Measurements from ENCODE around the gene CHM. TPM values are rescaled to one million over a fixed set of nuclear protein-coding genes. Genes with fewer than 3 reads are reported as not detected.
"Not testable (repeated sequence)": the region's sequence is repeated elsewhere in the genome, so short reads cannot be mapped to it uniquely, and the experiment has no call there.

Gene CHM
- total RNA-seq, 4 donors from 2014 or later: 7.0 to 13.4 (median 12.7) TPM

DNA sequence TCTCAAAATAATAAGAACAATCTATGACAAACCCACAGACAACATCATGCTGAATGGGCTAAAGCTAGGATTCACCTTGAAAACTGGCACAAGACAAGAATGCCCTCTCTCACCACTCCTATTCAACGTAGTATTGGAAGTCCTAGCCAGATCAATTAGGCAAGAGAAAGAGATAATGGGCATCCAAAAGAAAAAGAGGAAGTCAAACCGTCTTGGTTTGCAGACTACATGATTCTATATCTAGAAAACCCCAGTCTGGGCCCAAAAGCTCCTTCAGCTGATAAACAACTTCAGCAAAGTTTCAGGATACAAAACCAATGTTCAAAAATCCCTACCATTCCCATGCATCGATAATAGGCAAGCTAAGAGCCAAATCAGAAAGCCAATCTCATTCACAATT, 59.0 kb downstream of the CHM start:
- H3K4me3 ChIP-seq: no peak overlapping the region
- no peaks in the 10 kb centered on the region for H3K9me3 ChIP-seq
- TF ChIP-seq, protein P1, sequence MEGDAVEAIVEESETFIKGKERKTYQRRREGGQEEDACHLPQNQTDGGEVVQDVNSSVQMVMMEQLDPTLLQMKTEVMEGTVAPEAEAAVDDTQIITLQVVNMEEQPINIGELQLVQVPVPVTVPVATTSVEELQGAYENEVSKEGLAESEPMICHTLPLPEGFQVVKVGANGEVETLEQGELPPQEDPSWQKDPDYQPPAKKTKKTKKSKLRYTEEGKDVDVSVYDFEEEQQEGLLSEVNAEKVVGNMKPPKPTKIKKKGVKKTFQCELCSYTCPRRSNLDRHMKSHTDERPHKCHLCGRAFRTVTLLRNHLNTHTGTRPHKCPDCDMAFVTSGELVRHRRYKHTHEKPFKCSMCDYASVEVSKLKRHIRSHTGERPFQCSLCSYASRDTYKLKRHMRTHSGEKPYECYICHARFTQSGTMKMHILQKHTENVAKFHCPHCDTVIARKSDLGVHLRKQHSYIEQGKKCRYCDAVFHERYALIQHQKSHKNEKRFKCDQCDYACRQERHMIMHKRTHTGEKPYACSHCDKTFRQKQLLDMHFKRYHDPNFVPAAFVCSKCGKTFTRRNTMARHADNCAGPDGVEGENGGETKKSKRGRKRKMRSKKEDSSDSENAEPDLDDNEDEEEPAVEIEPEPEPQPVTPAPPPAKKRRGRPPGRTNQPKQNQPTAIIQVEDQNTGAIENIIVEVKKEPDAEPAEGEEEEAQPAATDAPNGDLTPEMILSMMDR (IDR thresholded peaks at IDR 0.05): no peak
- no peak for TF ChIP-seq POLR2A (IDR thresholded peaks at IDR 0.05)
- DNase-seq: no peak
- no peaks in the 10 kb centered on the region for H3K36me3 ChIP-seq
- intact Hi-C loops (cut with DNase I): no loop called here
- H3K27ac ChIP-seq: no peak overlapping the region
- 55 to 76% methylated on average over 3 of the region's 3 CpGs for WGBS, 2 donors
- H3K4me1 ChIP-seq: peaks cover 0 to 4% (median 0%) of the 10 kb centered on the region in 3 donors
- H3K27me3 ChIP-seq: no peaks in the 10 kb centered on the region

DNA sequence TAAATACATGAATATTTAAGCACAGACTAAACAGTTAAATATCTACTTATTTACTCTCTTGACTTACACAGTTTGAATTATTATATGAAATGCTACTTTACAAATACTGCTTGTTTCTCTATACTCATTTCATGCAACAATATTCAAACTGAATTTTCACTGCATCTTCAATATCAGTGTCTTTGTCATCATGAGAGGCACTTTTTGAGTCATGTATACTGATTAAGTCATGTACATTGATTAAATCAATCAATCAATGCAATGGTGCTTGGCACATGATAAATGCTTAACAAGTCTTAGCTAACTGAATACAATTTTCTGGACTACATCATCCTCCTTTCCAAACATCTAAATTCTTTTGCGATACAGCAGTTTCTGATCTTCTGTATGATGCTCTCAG, 67.1 kb downstream of the CHM start:
- DNase-seq: no peak
- no peak overlapping the region for H3K4me3 ChIP-seq
- intact Hi-C loops (cut with DNase I): no loop called here
- H3K9me3 ChIP-seq: no peaks in the 10 kb centered on the region
- WGBS, 2 donors: 94 to 100% methylated on average over 1 of the region's 1 CpG
- no peak overlapping the region for H3K27ac ChIP-seq
- no peak for TF ChIP-seq POLR2A (IDR thresholded peaks at IDR 0.05)
- TF ChIP-seq, protein P1 (IDR thresholded peaks at IDR 0.05): no peak
- no peaks in the 10 kb centered on the region for H3K27me3 ChIP-seq
- H3K4me1 ChIP-seq: no peaks in the 10 kb centered on the region
- H3K36me3 ChIP-seq: peaks cover 0 to 28% (median 0%) of the 10 kb centered on the region in 3 donors

DNA sequence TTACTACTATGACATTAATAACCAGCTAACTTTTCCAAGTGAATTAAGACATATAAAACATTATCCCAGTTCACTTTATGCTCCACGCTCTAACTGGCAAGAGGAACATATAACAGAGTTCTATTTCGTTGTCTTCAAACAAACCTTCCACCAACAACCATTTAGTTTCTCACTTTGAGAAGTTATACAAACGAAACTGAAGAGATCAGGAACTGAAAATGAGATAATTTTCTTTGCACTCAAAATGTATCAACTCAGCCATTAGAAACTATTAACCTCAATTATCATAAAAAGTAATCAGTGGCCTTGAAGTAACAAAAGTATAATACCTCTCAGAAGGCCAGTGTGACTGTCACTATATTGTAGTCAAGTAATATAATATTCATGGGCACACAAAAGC, 70.1 kb downstream of the CHM start:
- 63 to 90% methylated on average over 3 of the region's 3 CpGs for WGBS, 2 donors
- Histone ChIP-seq H3K27me3 (no peaks in the 10 kb centered on the region), H3K27ac (no peak overlapping the region), H3K9me3 (peaks cover 0 to 3% (median 0%) of the 10 kb centered on the region in 3 donors), H3K36me3 (peaks cover 0 to 34% (median 0%) of the 10 kb centered on the region in 3 donors), H3K4me1 (no peaks in the 10 kb centered on the region), H3K4me3 (no peak overlapping the region)
- DNase-seq: no peak
- TF ChIP-seq, protein P1 (IDR thresholded peaks at IDR 0.05): no peak
- TF ChIP-seq POLR2A (IDR thresholded peaks at IDR 0.05): no peak
- intact Hi-C loops (cut with DNase I): no loop called here

DNA sequence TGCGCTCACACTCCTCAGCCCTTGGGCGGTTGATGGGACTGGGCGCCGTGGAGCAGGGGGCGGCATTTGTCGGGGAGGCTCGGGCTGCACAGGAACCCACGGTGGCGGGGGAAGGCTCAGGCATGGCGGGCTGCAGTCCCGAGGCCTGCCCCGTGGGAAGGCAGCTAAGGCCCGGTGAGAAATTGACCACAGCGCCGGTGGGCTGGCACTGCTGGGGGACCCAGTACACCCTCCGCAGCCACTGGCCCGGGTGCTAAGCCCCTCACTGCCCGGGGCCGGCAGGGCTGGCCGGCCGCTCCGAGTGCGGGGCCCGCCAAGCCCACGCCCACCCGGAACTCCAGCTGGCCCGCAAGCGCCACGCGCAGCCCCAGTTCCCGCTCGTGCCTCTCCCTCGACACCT, 75.0 kb downstream of the CHM start:
- peaks cover 0 to 27% (median 0%) of the 10 kb centered on the region in 3 donors for H3K36me3 ChIP-seq
- H3K27ac ChIP-seq; intact Hi-C loops (cut with DNase I); H3K27me3 ChIP-seq; H3K4me3 ChIP-seq; H3K9me3 ChIP-seq; DNase-seq; H3K4me1 ChIP-seq: not testable (repeated sequence)
- 100% methylated on average over 2 of the region's 33 CpGs; no CpG with 5 or more reads in 1 of the 2 donors for whole genome bisulfite sequencing, 2 donors

DNA sequence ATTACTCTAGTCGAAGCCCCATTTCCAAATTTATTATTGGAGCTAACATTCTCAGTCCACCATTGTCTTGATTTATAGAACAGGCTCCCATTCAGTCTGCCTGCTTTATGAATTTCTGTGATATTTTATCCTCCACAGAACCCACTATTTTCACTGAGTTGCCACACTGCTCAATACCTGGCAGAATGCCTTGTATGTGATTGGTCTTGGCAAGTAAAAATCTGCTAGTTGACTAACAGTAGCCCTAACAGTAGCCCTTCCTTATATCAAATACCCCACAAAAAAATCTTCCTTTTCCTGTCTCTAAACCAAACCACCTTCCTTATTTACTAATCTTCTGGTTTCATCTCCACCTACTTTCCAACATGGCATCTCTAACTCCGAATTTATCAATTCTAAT, 82.6 kb downstream of the CHM start:
- WGBS, 2 donors: 50 to 53% methylated on average over 2 of the region's 2 CpGs
- DNase-seq: no peak
- Histone ChIP-seq H3K36me3 (no peaks in the 10 kb centered on the region), H3K9me3 (no peaks in the 10 kb centered on the region), H3K27ac (no peak overlapping the region), H3K27me3 (no peaks in the 10 kb centered on the region), H3K4me1 (no peaks in the 10 kb centered on the region), H3K4me3 (no peak overlapping the region)
- intact Hi-C loops (cut with DNase I): no loop called here
- TF ChIP-seq POLR2A (IDR thresholded peaks at IDR 0.05): no peak
- TF ChIP-seq, protein P1 (IDR thresholded peaks at IDR 0.05): no peak

DNA sequence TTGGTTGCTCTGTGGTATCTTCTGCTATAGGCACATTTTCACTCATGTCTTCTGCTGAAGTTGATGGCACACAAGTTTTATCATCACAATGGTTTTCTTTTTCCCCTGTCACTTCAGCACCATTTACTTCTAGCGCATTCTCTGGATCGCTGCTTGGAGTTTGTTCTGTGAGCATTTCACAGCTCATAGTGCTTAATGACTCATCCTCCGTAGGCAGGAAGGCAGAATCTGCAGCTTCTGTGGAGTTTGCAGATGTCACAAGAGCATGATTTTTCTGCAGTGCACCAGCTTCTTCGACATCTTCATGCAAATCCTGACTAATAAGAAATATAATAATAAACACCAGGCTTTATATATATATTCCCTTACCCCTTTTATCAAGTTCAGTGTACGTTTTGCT, 83.6 kb downstream of the CHM start:
- intact Hi-C loops (cut with DNase I): no loop called here
- Histone ChIP-seq H3K4me1 (no peaks in the 10 kb centered on the region), H3K9me3 (no peaks in the 10 kb centered on the region), H3K27me3 (no peaks in the 10 kb centered on the region), H3K27ac (no peak overlapping the region), H3K36me3 (no peaks in the 10 kb centered on the region), H3K4me3 (no peak overlapping the region)
- DNase-seq: no peak
- 57% methylated on average over 5 of the region's 5 CpGs for WGBS, 2 donors
- TF ChIP-seq, protein P1 (IDR thresholded peaks at IDR 0.05): no peak
- TF ChIP-seq POLR2A (IDR thresholded peaks at IDR 0.05): no peak

Measured in esophagus squamous epithelium (tissue), 5 donors.